Kidney (tissue), 22 donors: ENCODE measurements around the gene SCARF1. TPM values are rescaled to one million over a fixed set of nuclear protein-coding genes. Genes with fewer than 3 reads are reported as not detected.
A peak's percentile ranks its signal among the peaks of the same experiment; 100 is the strongest.

Experiments used
- DNase-seq, 5 donors: peaks; one replicate each; pipeline ENCODE4 v3.0.0-alpha.2; 2013 to 2020
- FAIRE-seq: peaks from 2 replicates; lab custom pipeline; 2012; peaks lifted over from hg19 to GRCh38; lab: Jason Lieb, UNC
- H3K27ac ChIP-seq, 2 donors: one replicate each; pipeline ENCODE4 v1.7.0; 2013; ENCODE audit warnings: low read depth in 2 of 2, low read length in 2 of 2, inconsistent platforms in 1 of 2
- H3K27me3 ChIP-seq: one replicate; pipeline ENCODE4 v1.7.1; 2013; ENCODE audit warnings: low read length, inconsistent platforms; ENCODE audit not compliant: control insufficient read depth, insufficient read depth
- H3K36me3 ChIP-seq, 3 donors: one replicate each; pipeline versions ENCODE4 v1.7.0 to v1.7.1; 2013; ENCODE audit warnings: low read length in 3 of 3, control low read depth in 1 of 3, inconsistent platforms in 1 of 3; ENCODE audit not compliant: insufficient read depth in 3 of 3, control insufficient read depth in 2 of 3
- H3K4me1 ChIP-seq, 3 donors: one replicate each; pipeline versions ENCODE4 v1.7.0 to v1.7.1; 2013; ENCODE audit warnings: low read length in 3 of 3, inconsistent platforms in 1 of 3, low read depth in 1 of 3; ENCODE audit not compliant: control insufficient read depth in 2 of 3, insufficient read depth in 2 of 3
- H3K4me3 ChIP-seq, 3 donors: one replicate each; pipeline versions ENCODE4 v1.7.0 to v1.8.1; 2013; ENCODE audit warnings: low read length in 3 of 3, control low read depth in 1 of 3, inconsistent platforms in 1 of 3
- H3K9ac ChIP-seq, 3 donors: one replicate each; pipeline versions ENCODE4 v1.7.0 to v1.7.1; 2013; ENCODE audit warnings: low read length in 3 of 3, control low read depth in 1 of 3, inconsistent platforms in 1 of 3
- H3K9me3 ChIP-seq, 3 donors: one replicate each; pipeline versions ENCODE4 v1.7.0 to v1.7.1; 2013; ENCODE audit warnings: low read length in 3 of 3, control low read depth in 1 of 3, inconsistent platforms in 1 of 3; ENCODE audit not compliant: control insufficient read depth in 2 of 3, insufficient read depth in 1 of 3
- CTCF ChIP-seq: IDR thresholded peaks from 3 replicates; pipeline ENCODE4 v1.5.1; 2012; ENCODE audit warnings: mild to moderate bottlenecking, moderate library complexity, borderline replicate concordance; ENCODE audit not compliant: insufficient read depth; ENCODE audit errors: extremely low read depth
- intact Hi-C: fragments of 100-400 bp; cut with DNase I; formaldehyde crosslinking; loops from one replicate; pipeline ENCODE4 v1.11.1; 2022
- long read RNA-seq, 10 donors: library from polyadenylated mRNA in 1 of 10; unstranded in 1 of 10; transcript quantifications; one replicate each; pipeline ENCODE4 v2.0.0 and lab custom pipeline, GENCODE V29; 2021 to 2026
- polyA plus RNA-seq: library from polyadenylated mRNA; stranded (reverse); fragments of 350-450 nt; fragmentation: Illumina TruSeq; extraction: RNeasy Lipid Tissue Mini Kit (QIAGEN cat#74804); gene quantifications from one replicate; pipeline ENCODE4 v1.2.3, GENCODE V29; 2014; ENCODE audit warnings: low read depth, low replicate concordance; ENCODE audit not compliant: insufficient read depth
- total RNA-seq: library from RNA; stranded (reverse); fragmentation: NEBNext Ultra II Directional; extraction: Animal tissue kit (Norgen Biotek cat#: 25700); gene quantifications from one replicate; pipeline ENCODE4 v1.2.1, GENCODE V29; 2021
- donor health status: control.
- donor health status: control.
- donor health status: control.
- donor health status: control.
- donor health status: control.
- donor health status: DM: yes; HTN: yes; CAD: no.
- donor health status: Normal renal cell carcinoma (clear cell type).

Gene SCARF1, protein sequence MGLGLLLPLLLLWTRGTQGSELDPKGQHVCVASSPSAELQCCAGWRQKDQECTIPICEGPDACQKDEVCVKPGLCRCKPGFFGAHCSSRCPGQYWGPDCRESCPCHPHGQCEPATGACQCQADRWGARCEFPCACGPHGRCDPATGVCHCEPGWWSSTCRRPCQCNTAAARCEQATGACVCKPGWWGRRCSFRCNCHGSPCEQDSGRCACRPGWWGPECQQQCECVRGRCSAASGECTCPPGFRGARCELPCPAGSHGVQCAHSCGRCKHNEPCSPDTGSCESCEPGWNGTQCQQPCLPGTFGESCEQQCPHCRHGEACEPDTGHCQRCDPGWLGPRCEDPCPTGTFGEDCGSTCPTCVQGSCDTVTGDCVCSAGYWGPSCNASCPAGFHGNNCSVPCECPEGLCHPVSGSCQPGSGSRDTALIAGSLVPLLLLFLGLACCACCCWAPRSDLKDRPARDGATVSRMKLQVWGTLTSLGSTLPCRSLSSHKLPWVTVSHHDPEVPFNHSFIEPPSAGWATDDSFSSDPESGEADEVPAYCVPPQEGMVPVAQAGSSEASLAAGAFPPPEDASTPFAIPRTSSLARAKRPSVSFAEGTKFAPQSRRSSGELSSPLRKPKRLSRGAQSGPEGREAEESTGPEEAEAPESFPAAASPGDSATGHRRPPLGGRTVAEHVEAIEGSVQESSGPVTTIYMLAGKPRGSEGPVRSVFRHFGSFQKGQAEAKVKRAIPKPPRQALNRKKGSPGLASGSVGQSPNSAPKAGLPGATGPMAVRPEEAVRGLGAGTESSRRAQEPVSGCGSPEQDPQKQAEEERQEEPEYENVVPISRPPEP
- total RNA-seq (20.1 TPM), polyA plus RNA-seq (7.0 TPM)
- long read RNA-seq, donor 1 = 0 reads
- long read RNA-seq, donor 2, partial matches to known transcripts = 0 of 1 reads
- long read RNA-seq, donor 2, other reads (novel, unspliced or antisense) = 0 of 1 reads
- long read RNA-seq, donor 3, partial matches to known transcripts = 0 of 3 reads
- long read RNA-seq, donor 3, other reads (novel, unspliced or antisense) = 0 of 3 reads
- long read RNA-seq, donor 4 = 0 reads
- long read RNA-seq, donor 5 = 0 reads
- long read RNA-seq, donor 6 = 0 reads
- long read RNA-seq, donor 7, transcript SCARF1-201 (11 exons, 3,443 nt) = major isoform, 7 of 17 reads
- long read RNA-seq, donor 7, partial matches to known transcripts = 7 of 17 reads
- long read RNA-seq, donor 7, other reads (novel, unspliced or antisense) = 1 of 17 reads
- long read RNA-seq, donor 8, partial matches to known transcripts = 0 of 3 reads
- long read RNA-seq, donor 8, other reads (novel, unspliced or antisense) = 0 of 3 reads
- long read RNA-seq, donor 9, partial matches to known transcripts = 0 of 1 reads
- long read RNA-seq, donor 9, other reads (novel, unspliced or antisense) = 0 of 1 reads
- long read RNA-seq, donor 10 = 0 reads

DNA sequence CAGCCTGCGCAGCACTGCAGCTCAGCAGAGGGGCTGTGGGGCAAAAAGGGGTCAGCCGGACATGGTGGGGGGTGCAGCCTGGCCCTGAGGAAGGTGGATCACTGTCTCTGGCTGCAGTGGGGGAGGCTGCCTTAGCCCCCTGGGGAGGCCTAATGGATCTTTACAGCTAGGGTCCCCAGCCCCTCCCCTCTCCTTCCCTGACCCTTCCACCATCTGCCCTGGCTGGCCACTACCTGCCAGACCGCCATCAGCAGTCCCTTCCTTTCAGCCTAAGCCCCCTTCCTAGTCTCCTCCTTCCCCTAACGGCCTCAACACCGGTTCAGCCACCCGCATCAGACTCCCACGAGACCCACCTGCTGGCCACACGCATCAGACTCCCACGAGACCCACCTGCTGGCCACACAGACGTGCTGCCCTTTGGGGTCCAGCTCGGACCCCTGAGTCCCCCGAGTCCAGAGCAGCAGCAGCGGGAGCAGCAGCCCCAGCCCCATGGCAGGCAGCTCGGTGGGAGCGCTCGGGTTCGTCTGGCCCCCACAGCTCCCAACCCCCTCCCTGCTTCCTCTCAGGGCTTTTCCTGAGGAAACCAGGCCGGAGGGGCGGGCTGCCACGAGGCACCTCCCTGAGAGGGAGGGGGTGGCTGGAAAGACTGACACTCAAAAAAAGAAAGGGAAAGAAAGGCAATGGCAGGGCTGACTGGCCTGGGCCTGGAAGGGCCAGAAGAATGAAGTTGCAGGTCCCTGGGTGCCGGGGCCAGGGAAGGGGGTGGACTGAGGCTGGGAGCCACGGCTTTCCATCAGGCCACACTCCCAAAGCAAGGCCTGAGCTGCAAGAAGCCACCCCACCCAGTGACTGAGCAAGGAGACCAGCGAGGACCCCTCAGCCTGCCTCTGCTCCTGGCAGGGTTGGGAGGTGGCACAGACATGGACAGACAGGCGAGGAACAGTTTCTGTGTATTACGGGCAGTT lies at the start of gene SCARF1:
SCARF1 (minus strand) TSS at position 526 of the 965 bp plus-strand sequence; CDS start at position 491, 35 bp downstream.
- Histone ChIP-seq H3K27me3 (no peaks in the 10 kb centered on the region), H3K27ac (peak within 1 kb of the TSS; percentile 66 to 74), H3K36me3 (peaks cover 0 to 5% (median 4%) of the 10 kb centered on the region in 3 donors), H3K4me3 (peak within 1 kb of the TSS; percentile 4 to 59 (median 47)), H3K9me3 (no peaks in the 10 kb centered on the region), H3K4me1 (peaks cover 0 to 39% (median 20%) of the 10 kb centered on the region in 3 donors), H3K9ac (peak within 1 kb of the TSS in 2 of 3 donors; percentile 31 to 55)
- DNase-seq (peak in 2 of 5 donors; percentile 59 to 61), FAIRE-seq (no peak)
- intact Hi-C loops = no loop called here
- TF ChIP-seq CTCF = no peak

- no peak for FAIRE-seq
- Histone ChIP-seq H3K9me3 (no peaks in the 10 kb centered on the region), H3K27me3 (no peaks in the 10 kb centered on the region), H3K4me3 (no peak overlapping the region), H3K9ac (no peak overlapping the region), H3K27ac (no peak overlapping the region), H3K36me3 (no peaks in the 10 kb centered on the region), H3K4me1 (no peaks in the 10 kb centered on the region)
- DNase-seq = no peak
- no peak for TF ChIP-seq CTCF
- intact Hi-C loops = no loop called here
Measured at GRCh38 chr17:1693339-1693738, 47.8 kb upstream of the SCARF1 start.
